ENCODE results near the gene ZNF12.

DNA sequence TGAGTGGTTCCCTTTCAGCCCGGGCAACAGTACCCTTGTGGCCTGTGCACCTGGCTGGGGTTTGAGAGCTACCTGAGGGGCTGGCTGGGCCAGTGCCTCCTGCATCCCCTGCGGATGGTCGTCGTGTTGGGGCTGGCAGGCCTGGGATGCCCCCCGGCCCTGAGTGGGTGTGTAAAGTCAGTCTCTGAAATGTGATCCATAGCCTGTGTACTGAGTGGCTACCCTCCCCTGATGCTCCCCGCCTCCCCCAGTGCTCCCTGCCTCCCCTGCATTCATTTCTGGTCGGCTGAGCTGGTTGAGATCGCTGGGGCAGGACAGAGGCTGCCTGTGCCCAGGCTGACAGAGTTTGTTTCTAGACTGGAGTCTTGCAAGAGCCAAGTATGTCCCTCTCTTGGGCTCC lies 60.3 kb downstream of the ZNF12 start:
- TF ChIP-seq, protein P1, sequence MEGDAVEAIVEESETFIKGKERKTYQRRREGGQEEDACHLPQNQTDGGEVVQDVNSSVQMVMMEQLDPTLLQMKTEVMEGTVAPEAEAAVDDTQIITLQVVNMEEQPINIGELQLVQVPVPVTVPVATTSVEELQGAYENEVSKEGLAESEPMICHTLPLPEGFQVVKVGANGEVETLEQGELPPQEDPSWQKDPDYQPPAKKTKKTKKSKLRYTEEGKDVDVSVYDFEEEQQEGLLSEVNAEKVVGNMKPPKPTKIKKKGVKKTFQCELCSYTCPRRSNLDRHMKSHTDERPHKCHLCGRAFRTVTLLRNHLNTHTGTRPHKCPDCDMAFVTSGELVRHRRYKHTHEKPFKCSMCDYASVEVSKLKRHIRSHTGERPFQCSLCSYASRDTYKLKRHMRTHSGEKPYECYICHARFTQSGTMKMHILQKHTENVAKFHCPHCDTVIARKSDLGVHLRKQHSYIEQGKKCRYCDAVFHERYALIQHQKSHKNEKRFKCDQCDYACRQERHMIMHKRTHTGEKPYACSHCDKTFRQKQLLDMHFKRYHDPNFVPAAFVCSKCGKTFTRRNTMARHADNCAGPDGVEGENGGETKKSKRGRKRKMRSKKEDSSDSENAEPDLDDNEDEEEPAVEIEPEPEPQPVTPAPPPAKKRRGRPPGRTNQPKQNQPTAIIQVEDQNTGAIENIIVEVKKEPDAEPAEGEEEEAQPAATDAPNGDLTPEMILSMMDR (IDR thresholded peaks at IDR 0.05), result no peak
- TF ChIP-seq EP300 (IDR thresholded peaks at IDR 0.05), result no peak
- TF ChIP-seq POLR2A (IDR thresholded peaks at IDR 0.05; ENCODE audit: low read depth), result no peak
- TF ChIP-seq POLR2AphosphoS5 (IDR thresholded peaks at IDR 0.05), result no peak
